Germinal center (tissue), 1 donor: ENCODE results near the gene SLC66A3.
A peak's percentile ranks its signal among the peaks of the same experiment; 100 is the strongest.

ENCODE experiments used
- DNase-seq: peaks from one replicate; pipeline ENCODE4 v3.0.0; 2012; ENCODE audit warnings: mixed read lengths, low spot score

The SLC66A3 gene

DNA sequence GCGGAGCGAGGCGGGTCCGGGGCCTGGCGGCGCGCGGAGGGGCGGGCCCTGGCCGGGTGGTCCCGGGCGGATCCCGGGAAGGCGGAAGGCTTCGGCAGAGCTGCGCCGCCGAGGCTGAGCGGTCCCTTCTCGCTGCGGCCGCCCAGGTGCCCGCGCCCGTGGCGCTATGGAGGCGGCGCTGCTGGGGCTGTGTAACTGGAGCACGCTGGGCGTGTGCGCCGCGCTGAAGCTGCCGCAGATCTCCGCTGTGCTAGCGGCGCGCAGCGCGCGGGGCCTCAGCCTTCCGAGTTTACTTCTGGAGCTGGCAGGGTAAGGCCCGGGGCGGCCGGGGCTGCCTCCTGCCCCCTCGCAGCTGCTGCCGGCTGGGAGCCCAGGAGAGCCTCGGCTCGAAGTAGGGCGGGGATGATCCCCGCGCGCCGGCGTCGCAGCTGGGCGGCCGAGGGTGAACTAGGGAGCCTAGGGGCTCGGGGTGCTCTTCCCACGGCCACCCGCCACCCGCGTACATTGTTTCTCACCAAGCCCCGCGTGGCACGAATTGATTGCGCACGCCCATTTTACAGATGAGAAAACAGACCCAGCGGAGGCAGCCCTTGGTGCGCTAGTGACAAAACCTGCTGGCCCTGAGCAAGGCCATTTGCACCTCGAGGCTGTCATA lies at the start of gene SLC66A3:
TSS of gene SLC66A3 (plus strand) at position 87 of the 655 bp plus-strand sequence. CDS start at position 167, 80 bp downstream.
- DNase-seq: no peak

DNA sequence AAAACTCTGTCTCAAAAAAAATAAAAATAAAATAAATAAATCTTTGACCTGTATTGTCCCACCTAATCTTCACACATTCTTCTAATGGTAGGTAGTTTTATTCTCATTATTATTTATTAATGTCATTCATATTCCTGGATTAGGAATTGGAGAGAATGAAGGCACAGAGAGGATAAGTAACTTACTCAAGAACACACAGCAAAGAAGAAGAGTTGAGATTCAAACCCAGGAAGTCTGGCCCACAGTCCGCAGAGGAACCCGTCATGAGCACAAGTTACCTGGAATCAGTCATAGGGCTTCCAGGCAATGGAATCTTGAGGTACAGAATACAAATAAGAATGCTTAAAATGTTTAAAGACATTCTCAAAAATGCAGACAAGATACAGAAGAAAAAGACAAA lies 46.3 kb upstream of the SLC66A3 start:
- no peak for DNase-seq

DNA sequence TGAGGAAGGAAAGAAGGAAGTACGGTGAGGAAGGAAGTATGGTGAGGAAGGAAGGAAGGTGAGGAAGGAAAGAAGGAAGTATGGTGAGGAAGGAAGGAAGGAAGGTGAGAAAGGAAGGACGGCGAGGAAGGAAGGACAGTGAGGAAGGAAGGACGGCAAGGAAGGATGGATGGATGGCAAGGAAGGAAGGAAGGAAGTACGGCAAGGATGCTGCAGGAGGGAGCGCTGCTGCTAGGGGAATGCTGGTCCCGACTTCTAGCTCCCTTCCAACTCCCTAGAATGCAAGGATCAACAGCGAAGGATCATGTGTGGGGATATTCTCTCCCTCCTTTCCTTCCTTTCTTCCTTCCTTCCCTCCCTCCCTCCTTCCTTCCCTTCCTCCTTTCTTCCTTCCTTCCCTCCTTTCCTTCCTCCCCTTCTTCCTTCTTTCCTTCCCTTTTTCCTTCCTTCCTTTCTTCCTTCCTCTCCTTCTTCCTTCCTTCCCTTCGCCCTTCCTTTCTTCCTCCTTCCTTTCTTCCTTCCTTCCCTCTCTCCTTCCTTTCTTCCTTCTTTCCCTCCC lies 42.3 kb upstream of the SLC66A3 start:
- DNase-seq: no peak

DNA sequence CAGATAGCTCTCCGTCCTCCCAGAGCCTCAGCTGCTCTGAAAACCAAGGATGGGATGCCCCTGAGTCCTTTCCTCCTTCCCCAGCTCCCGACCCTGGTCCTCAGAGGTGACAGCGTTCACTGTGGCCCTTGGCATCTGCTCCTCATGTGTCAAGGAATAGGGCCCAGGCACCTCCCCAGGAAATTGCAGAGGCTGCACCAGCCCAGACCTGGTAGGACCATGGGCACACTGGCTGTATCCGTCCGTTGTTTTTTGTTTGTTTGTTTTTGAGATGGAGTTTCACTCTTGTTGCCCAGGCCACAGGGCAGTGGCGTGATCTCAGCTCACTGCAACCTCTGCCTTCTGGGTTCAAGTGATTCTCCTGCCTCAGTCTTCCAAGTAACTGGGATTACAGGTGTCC lies 37.5 kb upstream of the SLC66A3 start:
- DNase-seq: no peak

DNA sequence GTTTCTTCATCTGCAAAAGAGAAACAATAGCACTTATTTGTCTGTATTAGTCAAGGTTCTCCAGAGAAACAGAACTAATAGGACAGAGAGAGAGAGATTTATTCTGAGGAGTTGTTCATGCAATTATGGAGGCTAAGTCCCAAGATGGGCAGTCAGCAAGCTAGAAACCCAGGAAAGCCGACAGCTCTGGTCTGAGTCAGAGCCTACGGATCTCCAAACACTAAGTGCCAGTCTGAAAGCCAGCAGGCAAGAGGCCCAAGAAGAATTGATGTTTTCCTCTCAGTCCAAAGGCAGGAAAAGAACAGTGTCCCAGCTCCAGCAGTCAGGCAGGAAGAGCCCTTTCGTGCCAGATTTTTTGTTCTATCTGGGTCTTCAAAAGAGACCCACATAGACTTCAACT lies 36.5 kb upstream of the SLC66A3 start:
- no peak for DNase-seq

DNA sequence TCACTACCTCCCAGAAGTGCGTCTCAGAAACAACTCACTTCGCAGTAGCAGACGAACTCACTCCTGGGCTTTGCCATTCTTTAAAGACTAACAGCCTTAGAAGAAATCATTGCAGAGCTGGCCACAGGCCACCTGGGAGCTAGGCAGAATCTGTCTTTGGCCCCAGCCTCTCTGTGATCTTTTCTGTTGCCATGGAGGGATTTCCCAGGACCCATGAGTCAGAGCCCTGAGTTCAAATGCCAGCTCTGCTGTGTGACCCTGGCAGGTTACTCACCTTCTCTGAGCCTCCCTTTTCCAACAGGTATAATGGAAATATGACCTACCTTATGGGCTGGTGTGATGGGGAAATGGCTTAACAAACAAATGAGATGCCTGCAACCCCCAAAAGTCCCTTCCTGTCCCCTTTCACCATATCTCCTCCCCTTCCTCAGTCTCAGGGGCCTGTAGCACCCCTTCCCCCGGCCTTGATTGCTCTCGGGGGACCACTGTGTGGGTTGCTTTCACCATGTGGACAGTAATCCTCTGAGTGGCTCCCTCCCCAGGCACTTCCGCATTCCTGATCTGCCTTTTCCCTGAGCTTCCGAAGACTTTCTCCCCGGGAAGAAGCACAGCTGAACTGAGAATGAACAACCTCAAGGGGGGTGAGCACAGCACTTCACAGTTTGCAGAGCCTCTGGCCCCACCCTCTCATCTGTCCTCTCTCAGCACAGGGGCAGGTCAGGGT lies 34.0 kb upstream of the SLC66A3 start:
- no peak for DNase-seq

DNA sequence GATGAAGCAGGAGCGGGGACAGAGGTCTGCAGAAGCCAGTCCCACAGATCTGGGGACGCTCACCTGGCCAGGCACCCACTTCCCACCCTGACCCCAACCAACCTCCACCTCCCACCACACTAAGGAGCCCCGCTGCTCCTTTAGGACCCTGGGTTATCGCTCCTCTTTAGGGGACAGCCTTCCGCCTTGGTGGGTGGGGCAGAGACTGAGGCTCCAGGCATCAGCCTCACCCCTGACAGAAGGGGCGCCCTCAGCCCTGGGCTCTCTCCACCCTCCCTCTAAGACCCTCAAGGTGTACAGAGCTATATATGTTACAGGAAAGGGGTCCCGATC lies 33.5 kb upstream of the SLC66A3 start:
- no peak for DNase-seq

DNA sequence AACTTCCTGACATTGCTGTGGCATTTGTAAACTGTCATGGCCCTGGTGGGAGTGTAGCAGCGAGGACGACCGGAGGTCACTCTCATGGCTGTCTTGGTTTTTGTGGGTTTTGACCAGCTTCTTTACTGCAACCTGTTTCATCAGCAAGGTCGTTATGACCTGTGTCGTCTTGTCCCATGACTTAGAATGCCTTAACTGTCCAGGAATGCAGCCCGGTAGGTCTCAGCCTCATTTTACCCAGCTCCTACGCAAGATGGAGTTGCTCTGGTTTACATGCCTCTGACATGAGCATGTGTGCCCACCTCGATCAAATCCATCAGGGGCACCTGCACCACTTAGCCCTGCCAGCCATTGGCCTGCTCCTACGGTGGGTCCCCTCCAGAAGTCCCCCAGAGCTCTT lies 32.9 kb upstream of the SLC66A3 start:
- no peak for DNase-seq

DNA sequence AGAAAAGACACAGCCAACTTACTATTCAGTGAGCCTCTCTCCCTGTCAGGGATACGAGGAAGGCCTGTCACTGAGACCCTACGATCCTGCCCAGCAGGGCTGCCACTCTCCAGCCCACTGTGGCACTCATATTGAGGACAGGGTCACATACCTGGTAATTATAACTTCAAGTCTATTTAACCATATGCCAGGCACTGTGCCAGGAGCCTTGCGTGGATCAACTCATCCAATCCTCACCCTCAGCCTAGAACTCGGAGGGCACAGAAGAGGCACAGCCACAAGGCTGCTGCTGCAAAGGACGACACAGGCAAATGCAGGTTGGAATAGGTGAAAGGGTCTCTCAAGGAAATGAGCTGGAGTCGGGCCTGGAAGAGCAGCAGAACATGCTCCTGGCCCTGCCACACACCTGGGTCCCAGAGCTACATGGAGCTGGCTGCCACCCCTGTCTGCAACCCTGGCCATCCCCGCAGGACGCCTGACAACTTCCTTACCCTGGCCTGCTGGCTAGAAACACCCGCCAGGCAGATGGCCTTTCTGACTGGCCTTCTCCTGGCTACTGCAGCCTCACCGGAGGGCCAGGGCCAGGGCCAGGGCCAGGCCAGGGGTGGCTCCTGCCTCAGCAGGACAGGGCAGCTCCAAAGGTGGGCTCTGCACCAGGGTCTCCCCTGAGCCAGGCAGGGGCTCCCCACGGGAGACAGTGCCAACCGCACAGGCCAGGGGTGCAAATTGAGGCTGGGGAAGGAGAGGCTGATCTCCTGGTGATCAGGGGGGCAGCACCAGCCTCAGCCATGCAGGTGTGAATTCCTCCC lies 32.1 kb upstream of the SLC66A3 start:
- no peak for DNase-seq

DNA sequence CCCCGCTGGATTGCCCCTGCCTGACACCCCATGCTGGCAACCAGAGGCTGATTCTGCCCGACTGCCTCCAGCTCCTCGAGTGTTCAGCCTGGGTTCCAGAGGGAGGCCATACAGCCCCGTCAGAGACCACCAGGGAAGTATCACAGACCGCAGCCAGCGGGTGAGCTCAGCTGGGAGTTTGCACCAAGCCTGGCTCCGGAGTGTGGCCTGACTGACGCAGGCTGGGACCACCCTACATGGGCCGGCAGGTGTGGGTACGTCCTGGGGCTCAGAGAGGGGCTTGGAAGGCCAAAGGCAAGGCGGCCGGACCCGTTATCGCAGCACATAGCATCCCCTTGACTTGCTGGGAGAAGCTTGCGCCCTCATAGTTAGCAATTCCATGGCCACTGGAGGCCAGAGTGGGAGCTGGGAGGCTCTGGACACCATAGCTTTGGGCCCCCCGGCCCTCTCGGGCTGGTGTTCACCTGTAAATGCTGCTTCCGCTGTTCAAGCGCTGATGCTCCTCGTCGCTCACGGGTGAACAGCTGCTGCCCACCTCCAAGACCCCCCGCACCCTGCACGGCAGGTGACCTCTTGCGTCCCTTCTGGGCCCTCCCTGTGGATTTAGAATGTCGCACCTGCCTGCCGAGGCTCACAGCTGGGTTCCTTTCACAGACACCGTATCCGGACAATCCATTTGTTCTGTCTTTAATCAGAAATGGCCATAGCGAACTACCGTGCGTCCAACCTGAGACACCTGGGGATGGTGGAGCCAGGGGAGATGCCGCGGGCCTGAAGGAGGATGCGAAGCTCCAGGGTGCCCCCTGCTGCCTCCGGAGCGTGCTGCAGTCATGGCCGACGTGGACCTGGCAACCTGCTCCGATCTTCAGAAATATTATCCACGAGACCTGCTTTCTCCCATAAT lies 31.2 kb upstream of the SLC66A3 start:
- peak; percentile 70 for DNase-seq

DNA sequence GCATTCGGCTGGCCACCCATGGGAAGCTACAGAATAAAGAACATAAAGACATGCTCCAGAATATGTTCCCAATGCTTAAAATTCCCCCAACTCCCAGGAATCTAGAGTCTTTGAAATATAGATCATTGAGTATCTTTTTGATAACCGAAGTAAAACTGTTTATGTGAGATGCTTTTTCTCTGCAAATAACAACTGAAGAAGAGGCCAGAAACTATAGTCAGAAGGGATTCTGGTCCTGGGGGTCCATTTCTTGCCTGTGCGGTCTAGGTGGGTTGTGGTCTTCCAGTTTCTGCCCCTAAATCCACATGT lies 30.6 kb upstream of the SLC66A3 start:
- DNase-seq: no peak

DNA sequence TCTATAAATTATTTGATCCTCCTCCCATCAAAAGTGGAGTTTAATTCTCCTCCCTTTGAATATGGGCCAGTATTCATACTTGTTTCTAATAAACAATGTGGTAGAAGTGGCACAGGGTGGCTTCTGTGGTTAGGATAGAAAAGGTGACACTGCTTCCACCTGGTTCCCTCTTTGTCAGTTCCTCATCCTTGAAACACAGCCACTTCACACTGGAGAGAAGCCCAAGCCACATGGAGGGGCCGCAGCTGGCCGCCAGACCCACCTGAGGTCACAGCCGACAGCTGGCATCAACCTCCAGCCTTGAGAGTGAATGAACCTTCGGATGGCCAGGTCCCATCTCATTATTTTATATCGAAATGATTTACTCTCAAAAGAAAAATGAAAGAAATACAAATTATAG lies 27.5 kb upstream of the SLC66A3 start:
- DNase-seq: no peak

DNA sequence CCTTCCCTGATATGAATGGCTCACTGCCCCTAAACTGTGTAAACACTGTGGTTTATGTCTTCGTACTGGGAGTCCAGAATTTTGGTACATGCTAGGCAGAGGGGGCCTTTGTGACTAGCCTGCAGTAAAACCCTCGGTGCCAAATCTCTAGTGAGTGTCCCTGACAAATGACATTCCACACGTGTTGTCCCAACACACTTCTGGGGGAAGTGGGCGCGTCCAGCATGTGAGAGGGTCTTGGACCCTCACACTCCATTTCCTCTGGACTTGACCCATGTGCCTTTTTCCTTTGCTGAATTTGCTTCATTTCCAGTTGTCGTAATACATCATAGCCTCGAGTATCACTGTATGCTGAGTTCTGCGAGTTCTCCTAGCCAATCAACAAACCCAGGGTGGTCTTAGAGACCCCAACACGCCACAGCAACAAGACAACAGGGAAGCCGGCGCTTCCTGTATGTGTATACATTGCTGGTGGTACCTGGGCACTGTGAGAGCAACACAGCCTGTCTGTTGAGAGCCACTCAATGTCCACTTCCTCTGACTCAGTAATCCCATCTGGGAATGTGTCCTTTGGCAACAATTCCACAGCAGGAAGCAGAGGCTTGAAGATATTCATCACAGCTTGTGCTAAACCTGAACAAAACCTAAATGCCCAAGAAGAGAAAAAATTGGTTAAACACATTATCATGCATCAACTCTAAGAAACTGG lies 26.9 kb upstream of the SLC66A3 start:
- DNase-seq: no peak

DNA sequence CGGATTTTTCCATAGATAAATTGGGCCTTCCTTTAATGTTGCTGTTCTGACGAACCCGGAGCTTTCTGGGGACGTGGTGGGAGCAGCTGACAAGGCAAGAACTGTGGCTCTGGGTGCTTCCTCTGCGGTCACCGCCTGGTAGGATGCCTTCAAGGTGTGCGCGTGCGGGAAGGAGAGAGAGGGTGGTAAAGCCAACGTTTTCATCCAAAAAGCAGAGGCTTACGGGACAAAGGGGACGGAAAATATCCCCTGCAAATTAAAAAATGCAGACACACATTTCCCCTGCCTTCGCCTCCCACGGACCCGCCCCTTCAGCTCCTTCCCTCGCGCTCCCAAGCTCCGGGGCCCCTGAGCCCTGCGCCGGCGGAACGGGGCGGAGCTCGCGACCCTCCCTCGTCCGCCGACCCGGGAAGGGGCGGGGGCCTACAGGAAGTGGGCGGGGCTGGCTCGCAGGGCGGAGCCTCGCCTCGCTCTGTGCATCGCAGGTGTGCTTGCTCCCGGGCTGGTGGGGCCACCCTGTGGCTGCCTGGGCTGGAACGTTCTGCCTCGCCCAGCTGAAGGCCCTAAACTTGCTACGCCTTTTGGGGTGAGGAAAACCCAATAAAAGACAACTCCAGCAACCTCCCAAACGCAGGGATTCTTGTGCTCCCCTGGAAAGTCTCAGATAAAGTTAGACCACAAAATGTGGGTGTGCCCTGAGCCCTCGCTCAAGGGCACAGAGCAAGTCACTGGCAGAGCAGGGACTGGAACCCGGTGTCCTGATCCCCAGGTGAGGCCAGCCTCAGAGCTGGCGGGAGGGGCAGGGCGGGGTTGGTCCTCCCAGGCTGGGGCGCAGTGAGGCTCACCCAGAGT lies 25.4 kb upstream of the SLC66A3 start:
- DNase-seq: peak; percentile 86

DNA sequence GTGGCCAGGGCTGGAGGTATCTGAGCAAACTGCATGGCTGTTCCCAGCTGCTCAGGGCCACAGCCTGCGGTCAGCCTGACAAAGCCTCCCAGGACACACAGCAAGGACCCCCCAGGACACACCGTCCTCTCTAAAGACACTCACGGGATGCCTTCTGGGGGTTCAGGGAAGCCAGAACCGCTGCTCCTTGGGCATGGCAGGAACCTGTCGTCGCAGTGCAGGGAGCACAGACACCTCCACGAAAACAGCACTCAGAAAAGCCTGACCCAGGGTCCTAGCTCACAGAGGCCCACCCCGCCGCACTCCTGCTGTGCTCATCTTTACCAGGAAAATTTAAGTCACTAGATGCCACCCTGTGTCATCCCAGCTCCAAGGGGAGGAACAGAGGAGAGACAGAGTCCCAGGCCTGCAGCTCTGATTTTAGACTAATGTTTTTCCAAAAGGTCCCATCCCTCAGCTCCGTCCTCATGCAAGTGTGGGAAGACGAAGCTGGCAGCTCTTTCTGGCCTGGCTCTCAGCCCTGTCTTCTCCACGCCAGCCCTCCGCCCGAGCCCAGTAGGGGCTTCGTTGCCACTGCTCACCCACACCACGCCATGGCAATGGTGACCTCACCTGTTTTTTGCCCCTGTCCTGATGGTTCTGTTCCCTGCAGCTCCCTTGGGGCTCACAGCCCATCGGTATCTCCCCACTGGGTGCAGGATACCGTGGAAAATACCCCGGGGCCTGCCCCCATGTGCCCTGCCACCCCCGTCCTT lies 23.9 kb upstream of the SLC66A3 start:
- DNase-seq: no peak

DNA sequence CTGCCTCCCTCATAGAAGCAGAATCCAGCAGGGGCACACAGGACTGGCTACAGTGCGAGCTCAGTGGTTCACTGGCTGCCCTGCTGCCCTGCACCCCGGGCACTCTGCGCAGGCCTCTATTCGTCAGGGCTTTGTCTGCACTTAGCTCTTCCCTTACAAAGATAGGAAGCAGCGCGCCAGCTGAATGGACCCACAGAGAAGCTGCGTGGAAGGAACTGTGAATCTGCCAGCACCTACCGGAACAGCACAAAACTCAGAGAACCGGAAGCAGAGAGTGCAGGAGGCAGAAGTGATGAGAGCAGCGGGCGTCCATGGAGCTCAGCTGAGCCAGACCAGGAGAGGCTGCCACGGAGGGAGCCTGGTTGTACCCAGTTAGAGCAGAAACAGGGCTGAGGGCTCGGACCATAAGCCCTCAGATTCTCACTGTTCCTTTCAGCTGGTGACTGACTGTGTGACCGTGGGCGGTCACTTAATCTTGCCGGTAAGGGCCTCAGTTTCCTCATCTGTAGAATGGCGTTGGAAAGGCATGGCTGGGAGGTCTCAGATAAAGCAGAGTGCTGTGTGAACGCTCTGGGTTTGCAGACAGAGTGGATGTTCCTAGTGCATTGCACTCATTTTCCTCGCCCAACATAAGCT lies 23.1 kb upstream of the SLC66A3 start:
- no peak for DNase-seq

DNA sequence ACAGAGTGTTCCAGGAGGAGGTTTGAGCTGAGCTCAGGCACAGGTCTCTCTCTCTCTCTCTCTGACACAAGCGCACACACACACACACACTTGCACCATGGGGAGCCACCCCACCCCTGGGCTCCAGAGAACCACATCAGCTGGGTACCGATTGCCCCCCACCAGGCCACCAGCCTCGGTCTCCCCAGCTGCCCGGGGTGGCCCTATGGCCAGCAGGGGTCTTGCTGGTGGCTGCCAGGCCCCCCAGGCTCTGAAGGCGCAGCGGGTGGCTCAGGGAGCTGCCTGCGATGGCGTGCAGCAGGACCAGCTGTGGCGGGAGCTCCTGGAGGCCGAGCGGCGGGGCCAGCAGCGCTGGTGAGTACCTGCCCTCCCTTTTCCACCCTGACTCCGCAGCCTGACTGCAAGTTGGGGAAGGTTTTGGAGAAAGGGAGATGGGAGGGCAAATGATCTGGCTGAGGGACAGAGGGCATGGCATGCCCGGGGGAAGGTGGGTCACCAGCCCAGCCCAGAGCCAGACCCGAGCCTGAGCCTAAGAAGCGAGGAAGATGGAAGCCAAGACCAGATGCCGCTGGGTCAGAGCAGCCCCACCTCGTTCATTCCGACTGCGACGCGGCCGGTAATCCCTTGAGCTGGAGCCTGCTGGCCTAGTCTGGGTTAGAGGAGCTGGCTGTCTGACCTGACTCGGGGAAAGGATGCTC lies 21.9 kb upstream of the SLC66A3 start:
- DNase-seq: no peak

DNA sequence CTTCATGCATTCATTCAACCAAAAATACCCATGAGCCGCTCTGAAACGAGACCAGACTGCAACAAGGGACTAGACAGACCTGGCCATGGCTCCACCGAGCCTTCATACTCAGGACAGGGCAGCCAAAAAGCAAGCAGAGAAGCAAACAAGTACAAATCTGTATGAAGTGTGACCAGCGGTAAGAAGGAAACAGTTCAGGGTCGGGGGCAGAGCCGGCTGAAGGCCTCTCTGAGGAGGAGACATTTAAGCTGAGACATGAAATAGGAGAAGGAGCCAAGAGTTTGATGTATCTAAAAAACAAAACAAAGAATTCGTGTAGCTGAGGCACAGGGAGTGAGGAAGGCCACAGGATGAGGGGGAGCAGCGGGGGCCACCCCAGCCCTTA lies 21.3 kb upstream of the SLC66A3 start:
- DNase-seq: no peak

DNA sequence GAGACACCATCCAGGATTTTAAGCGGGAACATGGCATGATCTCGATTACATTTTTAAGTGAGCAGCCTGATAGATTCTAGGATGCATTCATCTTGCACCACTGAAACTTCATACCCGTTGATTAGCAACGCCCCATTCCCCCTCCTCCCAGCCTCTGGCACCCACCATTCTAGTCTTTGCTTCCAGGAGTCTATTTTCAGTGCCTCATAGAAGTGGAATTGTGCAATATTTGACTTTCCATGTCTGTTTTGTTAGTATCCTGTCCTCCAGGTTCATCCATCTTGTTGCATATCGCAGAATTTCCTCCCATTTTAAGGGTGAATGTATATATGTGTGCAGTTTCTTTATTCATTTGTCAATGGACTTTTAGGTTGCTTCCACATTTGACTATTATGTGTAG lies 20.9 kb upstream of the SLC66A3 start:
- DNase-seq: no peak
